H1 (cell line): ENCODE measurements around the gene TMBIM1. TPM values are rescaled to one million over a fixed set of nuclear protein-coding genes. Genes with fewer than 3 reads are reported as not detected.
A peak's percentile ranks its signal among the peaks of the same experiment; 100 is the strongest.

Experiments
- CTCF ChIA-PET: fragments of 300-600 bp; sonication (Branson Sonifier 250); formaldehyde crosslinking; loops from one replicate; lab custom pipeline; 2021; ENCODE audit not compliant: partially characterized antibody; lab: Charles Lee
- POLR2A ChIA-PET: fragments of 300-600 bp; sonication (Branson Sonifier 250); formaldehyde crosslinking; loops from one replicate; lab custom pipeline; 2021; ENCODE audit warnings: inconsistent platforms; ENCODE audit not compliant: partially characterized antibody; lab: Charles Lee
- DNase-seq, 2 experiments: peaks; one replicate each; pipeline versions ENCODE4 v3.0.0 to v3.0.0-alpha.2; 2010 to 2022; ENCODE audit warnings: low spot score in 2 of 2, low read depth in 1 of 2, mixed read lengths in 1 of 2
- FAIRE-seq: peaks from 2 replicates; lab custom pipeline; 2011; peaks lifted over from hg19 to GRCh38; lab: Jason Lieb, UNC
- H2AFZ ChIP-seq: 2 replicates; pipeline ENCODE4 v1.8.1; 2012; ENCODE audit warnings: low read length, inconsistent platforms
- H2AK5ac ChIP-seq: 2 replicates; pipeline ENCODE4 v1.6.1; 2013; ENCODE audit warnings: low read depth, low read length
- H2BK120ac ChIP-seq: replicated peaks from 2 replicates; pipeline ENCODE3; 2013; ENCODE audit warnings: low read depth, low read length, inconsistent platforms
- H2BK12ac ChIP-seq: 2 replicates; pipeline ENCODE4 v1.6.1; 2013; ENCODE audit warnings: low read depth, low read length
- H2BK15ac ChIP-seq: 2 replicates; pipeline ENCODE4 v1.6.1; 2013; ENCODE audit warnings: low read length
- H2BK20ac ChIP-seq: 2 replicates; pipeline ENCODE4 v1.6.1; 2013; ENCODE audit warnings: low read length
- H2BK5ac ChIP-seq: 2 replicates; pipeline ENCODE4 v1.6.1; 2013; ENCODE audit warnings: low read depth, low read length
- H3K14ac ChIP-seq: 2 replicates; pipeline ENCODE4 v1.6.1; 2013; ENCODE audit warnings: inconsistent platforms; ENCODE audit not compliant: insufficient read length
- H3K18ac ChIP-seq: 2 replicates; pipeline ENCODE4 v1.6.1; 2013; ENCODE audit warnings: low read length; ENCODE audit errors: extremely low read depth
- H3K23ac ChIP-seq: 2 replicates; pipeline ENCODE4 v1.6.1; 2013; ENCODE audit warnings: inconsistent platforms; ENCODE audit not compliant: insufficient read length
- H3K23me2 ChIP-seq: 2 replicates; pipeline ENCODE4 v1.6.1; 2013; ENCODE audit warnings: low read depth, low read length
- H3K27ac ChIP-seq: 2 replicates; pipeline ENCODE4 v1.6.1; 2011; ENCODE audit warnings: low read depth, low read length, inconsistent platforms
- H3K27me3 ChIP-seq, 4 experiments: replicated peaks in 1 of 4; 1 replicate in 1 of 4; 2 replicates in 3 of 4; pipeline versions ENCODE4 v1.6.1 to v1.8.1; 2011 to 2013; ENCODE audit warnings: low read length in 3 of 4, mild to moderate bottlenecking in 3 of 4, inconsistent platforms in 2 of 4, mixed read lengths in 2 of 4, moderate library complexity in 1 of 4; ENCODE audit not compliant: control insufficient read depth in 3 of 4, insufficient read depth in 3 of 4; ENCODE audit errors: extremely low read depth in 1 of 4
- H3K36me3 ChIP-seq, 4 experiments: 2 replicates each; pipeline versions ENCODE4 v1.6.1 to v1.8.1; 2011 to 2013; ENCODE audit warnings: mild to moderate bottlenecking in 4 of 4, low read length in 3 of 4, moderate library complexity in 2 of 4, control low read depth in 1 of 4, inconsistent platforms in 1 of 4; ENCODE audit not compliant: insufficient read depth in 4 of 4, control insufficient read depth in 2 of 4
- H3K4ac ChIP-seq: replicated peaks from 2 replicates; pipeline ENCODE3; 2013; ENCODE audit warnings: low read length, low read depth, mixed read lengths, inconsistent platforms; ENCODE audit not compliant: insufficient read length
- H3K4me1 ChIP-seq, 4 experiments: replicated peaks in 1 of 4; 1 replicate in 1 of 4; 2 replicates in 3 of 4; pipeline versions ENCODE4 v1.6.1 to v1.8.1; 2011 to 2013; ENCODE audit warnings: low read length in 3 of 4, inconsistent platforms in 2 of 4, mixed read lengths in 1 of 4; ENCODE audit not compliant: insufficient read depth in 4 of 4, control insufficient read depth in 3 of 4
- H3K4me2 ChIP-seq, 2 experiments: 2 replicates each; pipeline versions ENCODE4 v1.6.1 to v1.8.1; 2011 to 2013; ENCODE audit warnings: low read depth in 2 of 2, low read length in 2 of 2, control low read depth in 1 of 2, inconsistent platforms in 1 of 2, mild to moderate bottlenecking in 1 of 2; ENCODE audit not compliant: insufficient read depth in 1 of 2
- H3K4me3 ChIP-seq, 4 experiments: fragments of 200-600, 300-600 bp in 1 of 4; sonication (generic), shearing (Covaris generic), sonication (Bioruptor Twin) in 1 of 4; 2 replicates each; pipeline versions ENCODE4 v1.5.1 to v1.8.1; 2011 to 2016; ENCODE audit warnings: low read length in 4 of 4, low read depth in 3 of 4, control low read depth in 2 of 4, inconsistent platforms in 2 of 4, mild to moderate bottlenecking in 2 of 4, mixed read lengths in 1 of 4, moderate library complexity in 1 of 4; ENCODE audit not compliant: insufficient read depth in 2 of 4; ENCODE audit errors: extremely low read depth in 1 of 4
- H3K56ac ChIP-seq: replicated peaks from 2 replicates; pipeline ENCODE3; 2013; ENCODE audit warnings: low read depth, mild to moderate bottlenecking, mixed read lengths, low read length, inconsistent platforms; ENCODE audit not compliant: insufficient read length
- H3K79me1 ChIP-seq: 2 replicates; pipeline ENCODE4 v1.6.1; 2013; ENCODE audit warnings: low read depth, low read length, control low read depth
- H3K79me2 ChIP-seq, 2 experiments: 2 replicates each; pipeline versions ENCODE4 v1.6.1 to v1.8.1; 2012 to 2013; ENCODE audit warnings: low read length in 2 of 2, mild to moderate bottlenecking in 2 of 2, inconsistent platforms in 1 of 2; ENCODE audit not compliant: insufficient read depth in 2 of 2, control insufficient read depth in 1 of 2
- H3K9ac ChIP-seq, 4 experiments: replicated peaks in 1 of 4; 1 replicate in 1 of 4; 2 replicates in 3 of 4; pipeline versions ENCODE4 v1.6.1 to v1.8.1; 2011 to 2013; ENCODE audit warnings: low read depth in 3 of 4, low read length in 3 of 4, control low read depth in 2 of 4, mild to moderate bottlenecking in 2 of 4, moderate library complexity in 2 of 4, inconsistent platforms in 1 of 4; ENCODE audit errors: extremely low read depth in 1 of 4
- H3K9me3 ChIP-seq, 2 experiments: 2 replicates each; pipeline versions ENCODE4 v1.6.1 to v1.8.1; 2012 to 2013; ENCODE audit warnings: mild to moderate bottlenecking in 2 of 2, moderate library complexity in 2 of 2, control low read depth in 1 of 2, inconsistent platforms in 1 of 2, low read depth in 1 of 2, low read length in 1 of 2, mixed read lengths in 1 of 2; ENCODE audit not compliant: insufficient read depth in 2 of 2
- H4K20me1 ChIP-seq, 2 experiments: replicated peaks in 1 of 2; 2 replicates each; pipeline versions ENCODE3 to v1.8.1; 2011 to 2013; ENCODE audit warnings: inconsistent platforms in 2 of 2, low read length in 2 of 2, mild to moderate bottlenecking in 1 of 2; ENCODE audit not compliant: insufficient read depth in 2 of 2, control insufficient read depth in 1 of 2
- H4K5ac ChIP-seq: 2 replicates; pipeline ENCODE4 v1.6.1; 2013; ENCODE audit warnings: low read length, low read depth, mixed read lengths, inconsistent platforms; ENCODE audit not compliant: insufficient read length
- H4K8ac ChIP-seq: 2 replicates; pipeline ENCODE4 v1.8.0; 2013; ENCODE audit warnings: mild to moderate bottlenecking, moderate library complexity, low read length, inconsistent platforms; ENCODE audit not compliant: insufficient read depth; ENCODE audit errors: extremely low read depth
- H4K91ac ChIP-seq: replicated peaks from 2 replicates; pipeline ENCODE3; 2013; ENCODE audit warnings: low read length, mixed read lengths, inconsistent platforms; ENCODE audit not compliant: insufficient read length
- BCL11A ChIP-seq, 2 experiments: IDR thresholded peaks; one replicate each; pipeline ENCODE4 v1.6.1; 2011; ENCODE audit warnings: low read depth in 2 of 2, low read length in 2 of 2, mild to moderate bottlenecking in 2 of 2
- CHD2 ChIP-seq: IDR thresholded peaks from 2 replicates; pipeline ENCODE4 v1.6.1; 2012; ENCODE audit warnings: low read length, improper control_type of control experiment
- CTBP2 ChIP-seq: IDR thresholded peaks from 2 replicates; pipeline ENCODE4 v1.7.0; 2011; ENCODE audit warnings: borderline replicate concordance, mild to moderate bottlenecking, moderate library complexity, mixed read lengths, low read length; ENCODE audit not compliant: insufficient read depth, insufficient read length
- EGR1 ChIP-seq: IDR thresholded peaks from 2 replicates; pipeline ENCODE4 v1.6.1; 2011; ENCODE audit warnings: low read depth, low read length, borderline replicate concordance
- FOSL1 ChIP-seq: IDR thresholded peaks from 2 replicates; pipeline ENCODE4 v1.6.1; 2011; ENCODE audit warnings: mild to moderate bottlenecking, low read depth, low read length, moderate library complexity; ENCODE audit not compliant: insufficient read depth
- GTF2F1 ChIP-seq: IDR thresholded peaks from 2 replicates; pipeline ENCODE4 v1.6.1; 2012; ENCODE audit warnings: low read depth, low read length, improper control_type of control experiment, borderline replicate concordance
- NRF1 ChIP-seq: IDR thresholded peaks from 2 replicates; pipeline ENCODE4 v1.6.1; 2011; ENCODE audit warnings: mild to moderate bottlenecking, low read depth, low read length, improper control_type of control experiment
- PHF8 ChIP-seq: fragments of 200-600 bp; sonication (generic); conservative IDR thresholded peaks from 2 replicates; pipeline ENCODE4 v1.7.1; 2012; ENCODE audit warnings: low read depth, mild to moderate bottlenecking, inconsistent platforms, low read length, moderate library complexity
- RFX5 ChIP-seq: IDR thresholded peaks from 2 replicates; pipeline ENCODE4 v1.6.1; 2011; ENCODE audit warnings: low read depth, low read length, improper control_type of control experiment, borderline replicate concordance
- SP1 ChIP-seq: IDR thresholded peaks from 2 replicates; pipeline ENCODE4 v1.6.1; 2011; ENCODE audit warnings: low read depth, low read length
- TEAD4 ChIP-seq: IDR thresholded peaks from 2 replicates; pipeline ENCODE4 v1.6.1; 2012; ENCODE audit warnings: low read depth, low read length, inconsistent platforms, mixed read lengths
- ZNF274 ChIP-seq: IDR thresholded peaks from 2 replicates; pipeline ENCODE4 v1.7.0; 2012; ENCODE audit warnings: low read length, borderline replicate concordance; ENCODE audit errors: extremely low read depth
- WGBS, 2 experiments: shearing (Covaris generic) in 1 of 2; methylation state at CpG; one replicate each; pipeline versions ENCODE4 v1.1.6 to v1.1.7; 2013 to 2015; ENCODE audit warnings: low lambda C conversion rate in 2 of 2, mixed read lengths in 2 of 2, inconsistent platforms in 1 of 2, low coverage in 1 of 2, missing lambda C conversion rate in 1 of 2; ENCODE audit not compliant: insufficient replicate concordance in 2 of 2, insufficient coverage in 1 of 2, insufficient read length in 1 of 2; ENCODE audit errors: extremely low coverage in 1 of 2, missing lambda C conversion rate in 1 of 2; 5-methylcytosine and 5-hydroxymethylcytosine counted together
- polyA plus RNA-seq, 7 experiments: library from polyadenylated mRNA; depleted of rRNA in 3 of 7; stranded (reverse) in 5 of 7; unstranded in 2 of 7; fragments of >200 nt in 5 of 7; fragments of 200-250 nt in 2 of 7; gene quantifications; 1 replicate in 5 of 7; 2 replicates in 1 of 7; 4 replicates in 1 of 7; pipeline versions ENCODE4 v1.2.1 to v1.2.3, GENCODE V29; 2011 to 2013; ENCODE audit warnings: missing spikeins in 2 of 7, mixed read lengths in 2 of 7
- total RNA-seq: library from RNA; stranded (reverse); fragmentation: NEBNext Ultra II Directional; extraction: Animal tissue kit (Norgen Biotek cat#: 25700); gene quantifications from 2 replicates; pipeline ENCODE4 v1.2.1, GENCODE V29; 2021
- TF ChIP-seq, protein P1 (sequence below): IDR thresholded peaks from 2 replicates; pipeline ENCODE4 v1.6.1; 2012; ENCODE audit warnings: inconsistent platforms

The TMBIM1 gene
- total and polyA plus RNA-seq, 2 of the 8 experiments (the other 6 are each of a cell fraction or from before 2014, with no cell fraction given) = 22.1 to 36.8 TPM

DNA sequence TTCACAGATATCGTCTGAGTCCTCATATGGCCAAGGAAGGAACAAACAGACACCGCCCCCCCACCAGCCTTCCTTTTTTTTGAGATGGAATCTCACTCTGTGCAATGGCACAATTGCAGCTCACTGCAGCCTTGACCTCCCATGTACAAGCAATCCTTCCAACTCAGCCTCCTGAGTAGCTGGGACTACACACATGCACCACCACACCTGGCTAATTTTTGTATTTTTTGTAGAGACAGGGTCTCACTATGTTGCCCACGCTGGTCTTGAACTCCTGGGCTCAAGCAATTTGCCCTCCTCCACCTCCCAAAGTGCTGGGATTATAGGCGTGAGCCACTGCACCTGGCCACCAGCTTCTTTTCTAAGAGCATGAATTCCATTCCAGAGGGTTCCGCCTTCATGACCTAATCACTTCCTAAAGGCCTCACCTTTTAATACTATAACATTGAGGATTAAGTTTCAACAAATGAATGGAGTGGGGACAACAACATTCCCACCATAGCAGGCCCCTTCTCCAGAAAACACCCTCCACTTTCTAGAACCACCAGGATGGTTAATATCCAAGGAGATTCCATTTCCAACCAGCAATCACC lies 2.2 kb upstream of the TMBIM1 start:
- Histone ChIP-seq H2BK20ac (peak overlapping the region; percentile 62; the same call in 1 of the 2 replicates), H4K91ac (no peak overlapping the region), H2AFZ (no peak overlapping the region), H3K4me2 (no peak overlapping the region; a peak in 1 of 4 replicates), H2AK5ac (no peak overlapping the region), H3K79me1 (no peaks in the 10 kb centered on the region), H3K23ac (no peak overlapping the region), H3K14ac (no peak overlapping the region), H3K36me3 (no peaks in the 10 kb centered on the region), H2BK12ac (no peak overlapping the region), H4K20me1 (no peaks in the 10 kb centered on the region), H4K5ac (no peak overlapping the region), H2BK5ac (no peak overlapping the region), H2BK120ac (no peak overlapping the region), H2BK15ac (no peak overlapping the region), H3K4me1 (peaks cover 0 to 9% (median 4%) of the 10 kb centered on the region in 4 experiments; a peak in 6 of 7 replicates), H3K23me2 (peaks cover 5% of the 10 kb centered on the region; the same call in 1 of the 2 replicates), H4K8ac (no peak overlapping the region), H3K18ac (no peak overlapping the region), H3K9me3 (no peaks in the 10 kb centered on the region), H3K56ac (no peak overlapping the region), H3K27me3 (no peaks in the 10 kb centered on the region), H3K79me2 (no peaks in the 10 kb centered on the region), H3K4ac (no peak overlapping the region), H3K9ac (no peak overlapping the region), H3K27ac (no peak overlapping the region), H3K4me3 (no peak overlapping the region)
- WGBS, 2 experiments = 85% methylated on average over 5 of the region's 5 CpGs; no CpG with 5 or more reads in 1 of the 2 experiments
- CTCF ChIA-PET = interaction anchor here (0.7 to 12.1 kb wide), 12 partner anchors 8 to 613 kb away, joined by 3 to 192 read pairs (median 4); partner anchors contain the start of gene CATIP
- FAIRE-seq (no peak), DNase-seq (no peak)
- POLR2A ChIA-PET = interaction anchor here (1.0 kb wide), 1 partner anchor 86 kb away, joined by 3 read pairs; no protein-coding TSS in a partner anchor
- TF ChIP-seq RFX5 = no peak
- no peak for TF ChIP-seq FOSL1
- no peak for TF ChIP-seq ZNF274
- no peak for TF ChIP-seq TEAD4
- no peak for TF ChIP-seq EGR1
- TF ChIP-seq SP1 = no peak
- TF ChIP-seq NRF1 = no peak
- TF ChIP-seq, protein P1, sequence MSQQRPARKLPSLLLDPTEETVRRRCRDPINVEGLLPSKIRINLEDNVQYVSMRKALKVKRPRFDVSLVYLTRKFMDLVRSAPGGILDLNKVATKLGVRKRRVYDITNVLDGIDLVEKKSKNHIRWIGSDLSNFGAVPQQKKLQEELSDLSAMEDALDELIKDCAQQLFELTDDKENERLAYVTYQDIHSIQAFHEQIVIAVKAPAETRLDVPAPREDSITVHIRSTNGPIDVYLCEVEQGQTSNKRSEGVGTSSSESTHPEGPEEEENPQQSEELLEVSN = no peak
- no peak for TF ChIP-seq GTF2F1
- no peak for TF ChIP-seq BCL11A (IDR thresholded peaks at IDR 0.05; ENCODE audit: low read depth in 2 of 2, low read length in 2 of 2)
- no peak for TF ChIP-seq CHD2
- TF ChIP-seq CTBP2 = no peak
- TF ChIP-seq PHF8 = no peak
